Stimulated activated CD4-positive, alpha-beta T cell treated with anti-CD3 and anti-CD28 coated beads, Interleukin-15, amount 100 ng/mL, for 24 hours (primary cell): Measurements from ENCODE around the gene PPP2R5C.
A peak's percentile ranks its signal among the peaks of the same experiment; 100 is the strongest.

Experiments
- DNase-seq: peaks from one replicate; pipeline ENCODE4 v3.0.0-alpha.2; 2020

Gene PPP2R5C

DNA sequence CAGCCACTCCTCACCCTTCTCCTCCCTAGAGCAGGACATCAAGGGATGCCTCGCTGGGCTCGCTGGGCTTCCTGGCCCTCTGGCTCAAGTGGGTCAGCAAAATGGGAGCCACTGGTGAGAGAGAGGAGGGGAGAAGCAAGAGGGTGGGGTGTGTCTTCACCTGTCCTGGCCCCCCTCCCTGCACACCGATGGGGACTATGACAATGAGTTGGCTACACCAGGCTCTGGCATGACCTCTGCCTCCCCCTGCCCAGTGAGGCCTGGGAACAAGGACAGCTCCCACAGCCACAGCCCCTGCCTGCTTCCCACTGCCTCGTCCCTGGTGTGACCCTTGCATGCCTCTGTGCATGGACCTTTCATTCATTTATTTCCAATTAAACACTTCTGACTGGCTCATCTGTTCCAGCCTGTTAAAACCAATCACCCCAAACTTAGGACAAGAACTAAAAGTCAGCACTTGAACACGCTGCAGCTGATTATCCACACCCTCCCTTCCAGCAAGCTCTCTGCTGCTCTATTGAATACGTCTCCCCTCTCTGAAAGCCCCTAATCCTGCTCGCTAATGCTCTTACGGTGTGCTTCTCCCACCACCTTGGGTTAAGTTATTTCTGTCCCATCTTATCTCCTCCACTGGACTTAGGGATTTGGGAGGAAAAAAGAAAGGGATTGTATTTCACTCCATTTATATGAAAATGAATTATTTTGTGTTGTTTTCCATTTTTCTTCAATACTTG is 5.8 kb upstream of the PPP2R5C start:
- no peak for DNase-seq

DNA sequence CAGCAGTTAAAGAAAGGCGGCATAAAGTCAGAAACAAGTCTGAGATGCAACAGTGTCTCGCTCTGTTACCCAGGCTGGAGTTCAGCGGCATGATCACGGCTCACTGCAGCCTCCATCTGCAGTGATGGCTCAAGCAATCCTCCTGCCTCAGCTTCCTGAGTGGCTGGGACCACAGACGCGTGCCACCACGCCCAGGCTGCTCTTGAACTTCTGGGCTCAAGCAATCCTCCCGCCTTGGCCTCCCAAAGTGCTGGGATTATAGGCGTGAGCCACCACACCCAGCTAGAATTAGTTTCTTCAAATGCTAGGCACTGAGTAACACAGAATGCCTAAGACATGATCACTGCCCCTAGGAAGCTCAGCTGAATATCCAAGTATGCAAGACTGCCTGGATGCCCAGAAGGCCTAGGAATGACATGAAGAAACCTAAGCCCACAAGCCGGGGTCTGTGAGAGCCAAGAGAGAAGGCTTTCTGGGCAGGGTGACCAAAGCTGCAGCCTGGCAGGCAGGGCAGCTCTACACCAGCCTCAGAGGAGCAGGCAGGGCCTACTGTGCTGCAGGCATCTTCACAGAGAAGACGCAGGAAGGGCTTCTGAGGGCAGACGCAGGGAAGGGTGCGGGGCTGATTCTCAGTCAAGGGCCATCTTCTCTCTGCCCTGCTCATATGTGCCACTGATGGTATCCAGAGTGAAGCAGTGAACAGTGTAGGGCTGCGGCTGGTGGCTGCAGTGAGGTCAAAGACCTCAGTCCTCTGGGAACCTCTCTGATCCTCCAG is 4.3 kb upstream of the PPP2R5C start:
- no peak for DNase-seq

DNA sequence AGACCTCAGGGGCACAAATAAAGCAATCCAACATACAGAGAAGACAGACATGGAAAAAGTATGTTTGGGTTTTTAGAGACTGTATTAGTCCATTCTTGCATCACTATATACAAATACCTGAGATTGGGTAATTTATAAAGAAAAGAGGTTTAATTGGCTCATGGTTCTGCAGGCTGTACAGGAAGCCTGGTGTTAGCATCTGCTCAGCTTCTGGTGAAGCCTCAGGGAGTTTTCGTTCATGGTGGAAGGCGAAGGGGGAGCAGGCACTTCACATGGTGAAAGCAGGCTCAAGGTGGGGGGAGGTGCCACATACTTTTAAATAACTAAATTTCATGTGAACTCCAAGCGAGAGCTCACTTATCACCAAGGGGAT is 3.7 kb upstream of the PPP2R5C start:
- DNase-seq = no peak

DNA sequence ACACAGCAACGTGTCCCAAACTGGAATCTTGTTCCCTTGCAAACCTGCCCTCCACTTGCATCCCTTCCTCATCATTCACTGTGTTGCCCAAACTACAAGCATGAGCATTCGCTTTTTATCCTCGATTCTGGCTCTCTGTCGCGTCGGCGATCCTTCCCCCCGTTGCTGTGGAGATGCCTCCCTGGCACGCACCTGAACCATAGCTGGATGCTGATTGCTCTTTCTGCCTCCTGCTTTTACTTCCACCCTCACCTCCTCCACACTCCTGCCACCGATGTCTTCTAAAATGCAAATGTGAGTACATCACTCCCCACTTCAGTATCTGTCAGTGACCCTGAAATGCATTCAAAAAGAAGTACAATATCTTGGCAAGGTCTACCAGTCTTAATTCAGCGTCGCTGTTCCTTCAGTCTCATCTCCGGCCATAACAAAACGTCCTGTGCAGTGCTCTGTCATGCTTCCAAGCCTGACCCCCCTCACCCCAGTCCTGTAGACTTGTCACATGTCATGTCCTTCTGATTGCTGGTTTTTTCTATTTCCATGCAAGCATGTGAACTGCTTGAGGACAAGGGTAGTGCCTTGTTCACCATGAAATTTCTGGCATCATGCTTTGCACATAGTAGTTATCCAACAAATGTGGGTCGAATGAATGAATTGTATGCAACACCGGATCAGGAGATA is 2.5 kb upstream of the PPP2R5C start:
- DNase-seq = no peak

DNA sequence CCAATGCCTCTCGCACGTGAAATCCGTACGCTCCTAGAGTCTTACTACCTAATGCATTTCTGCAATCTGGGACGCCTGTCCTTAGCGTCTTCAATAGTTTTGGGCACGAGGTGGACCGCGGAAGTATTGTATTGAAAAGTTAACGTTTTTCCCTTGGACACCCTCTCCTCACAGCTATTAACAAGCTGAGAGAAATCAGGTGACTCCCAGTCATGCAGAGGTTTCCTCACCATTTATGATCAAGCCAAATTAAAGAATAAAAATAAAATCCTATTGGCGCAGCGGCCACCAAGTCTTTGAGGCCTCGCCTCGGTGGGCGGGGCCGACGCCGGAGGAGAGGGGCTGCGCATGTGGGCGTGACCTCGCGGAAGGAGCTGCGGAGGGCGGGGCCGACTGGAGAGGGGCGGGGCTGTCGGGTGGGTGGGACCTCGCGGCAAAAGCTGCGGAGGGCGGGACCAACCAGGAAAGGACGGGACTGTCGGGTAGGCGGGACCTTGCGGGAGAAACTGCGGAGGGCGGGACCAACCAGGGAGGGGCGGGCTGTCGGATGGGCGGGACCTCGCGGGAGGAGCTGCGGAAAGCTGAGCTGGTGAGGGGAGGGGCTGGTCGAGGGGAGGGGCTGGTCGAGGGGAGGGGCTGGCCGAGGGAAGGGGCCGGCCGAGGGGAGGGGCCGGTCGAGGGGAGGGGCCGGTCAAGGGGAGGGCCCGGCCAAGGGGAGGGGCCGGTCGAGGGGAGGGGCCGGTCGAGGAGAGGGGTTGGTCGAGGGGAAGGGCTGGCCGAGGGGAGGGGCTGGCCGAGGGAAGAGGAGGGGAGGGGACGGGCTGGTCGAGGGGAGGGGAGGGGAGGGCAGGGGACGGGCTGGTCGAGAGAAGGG is 1.1 kb upstream of the PPP2R5C start:
- DNase-seq = peak; percentile 96

DNA sequence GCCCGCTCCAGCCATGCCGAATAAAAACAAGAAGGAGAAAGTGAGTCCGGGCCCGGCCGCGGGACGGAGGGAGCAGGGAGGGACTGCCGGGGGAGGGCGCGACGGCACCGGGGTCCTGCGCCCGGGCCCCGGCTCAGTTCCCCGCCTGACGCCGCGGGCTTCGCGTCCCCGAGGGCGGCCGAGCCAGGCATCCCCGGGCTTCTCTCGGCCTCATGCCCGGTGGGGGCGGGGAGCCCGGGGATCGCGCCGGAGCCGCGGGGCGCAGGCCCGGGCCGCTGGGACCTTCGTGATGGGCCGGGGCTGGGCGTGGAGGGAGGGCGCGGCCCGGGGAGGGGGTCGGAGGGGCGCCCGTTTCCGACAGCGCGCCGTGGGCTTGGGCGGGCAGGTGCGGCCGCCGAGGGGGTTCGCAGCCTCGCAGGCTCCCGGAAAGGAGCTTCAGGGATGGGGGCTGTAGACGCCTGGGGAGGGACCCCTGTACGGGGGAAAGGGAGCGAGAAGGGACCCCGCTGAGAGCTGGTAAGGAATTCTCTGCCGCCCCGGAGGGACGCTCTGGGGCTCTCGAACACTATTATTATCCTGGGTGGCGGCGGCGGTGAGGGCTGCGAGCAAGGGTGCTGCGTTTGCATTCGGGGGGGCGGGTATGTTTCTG is 496 bp downstream of the PPP2R5C start:
- DNase-seq = peak; percentile 57

DNA sequence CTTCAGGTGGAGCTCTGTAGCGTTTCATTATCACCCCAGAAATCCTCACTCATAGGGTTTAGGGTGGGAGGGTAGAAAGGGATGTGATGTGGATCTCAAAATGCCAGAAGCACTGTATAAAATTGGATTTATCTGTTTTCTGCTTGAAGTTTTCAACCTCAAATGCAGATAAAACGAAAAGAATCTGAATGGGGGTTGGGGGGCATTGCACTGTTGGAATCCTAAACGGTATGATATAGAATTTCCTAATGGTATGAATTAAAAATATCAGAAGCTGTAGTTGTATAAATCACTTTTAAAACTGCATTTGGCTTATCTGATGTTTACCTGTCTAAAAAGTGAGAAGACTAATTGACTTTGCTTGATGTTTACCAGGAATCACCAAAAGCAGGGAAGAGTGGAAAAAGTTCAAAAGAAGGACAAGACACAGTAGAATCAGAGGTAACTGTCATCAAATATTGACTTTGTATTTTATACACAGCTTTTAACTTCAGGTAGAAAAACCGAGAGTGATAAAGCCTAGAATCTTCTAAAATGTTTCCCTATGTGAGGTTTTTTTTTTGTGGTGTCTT is 1.1 kb downstream of the PPP2R5C start:
- DNase-seq = no peak

DNA sequence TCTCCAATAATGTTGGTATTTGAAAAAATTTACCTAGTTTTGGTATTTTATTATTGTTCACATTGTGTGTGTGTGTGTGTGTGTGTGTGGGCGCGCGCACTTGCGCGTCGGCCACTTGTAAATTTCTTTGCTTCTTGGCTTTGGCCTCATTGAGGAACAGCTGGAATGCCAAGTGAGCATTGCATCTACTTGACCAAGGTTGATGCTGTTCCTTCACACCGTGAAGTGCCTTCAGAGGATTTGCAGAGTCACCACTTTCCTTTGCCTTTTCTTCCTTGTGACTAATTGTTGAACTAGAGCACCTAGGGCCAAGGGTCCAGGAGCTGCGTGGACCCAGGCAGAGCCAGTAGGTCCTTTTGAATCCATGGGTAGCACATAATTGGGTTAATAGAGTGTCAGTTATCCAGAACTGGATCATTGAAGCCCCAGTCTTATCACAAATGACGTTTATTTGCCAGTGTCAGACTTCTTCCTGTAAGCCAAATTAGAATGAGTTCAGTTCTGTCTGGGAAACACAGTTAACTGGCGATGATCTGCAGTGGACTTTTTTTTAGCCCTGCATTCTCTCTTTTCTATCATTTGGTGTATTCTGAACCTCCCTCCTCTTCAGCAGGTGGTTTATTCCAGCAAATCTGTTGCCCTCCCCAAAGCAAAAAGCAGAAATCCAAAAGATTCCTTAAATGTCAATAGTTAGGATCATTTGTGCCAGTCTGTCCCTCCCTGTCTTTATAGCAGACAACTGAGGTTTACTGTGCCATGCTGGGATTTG is 2.6 kb downstream of the PPP2R5C start:
- no peak for DNase-seq

DNA sequence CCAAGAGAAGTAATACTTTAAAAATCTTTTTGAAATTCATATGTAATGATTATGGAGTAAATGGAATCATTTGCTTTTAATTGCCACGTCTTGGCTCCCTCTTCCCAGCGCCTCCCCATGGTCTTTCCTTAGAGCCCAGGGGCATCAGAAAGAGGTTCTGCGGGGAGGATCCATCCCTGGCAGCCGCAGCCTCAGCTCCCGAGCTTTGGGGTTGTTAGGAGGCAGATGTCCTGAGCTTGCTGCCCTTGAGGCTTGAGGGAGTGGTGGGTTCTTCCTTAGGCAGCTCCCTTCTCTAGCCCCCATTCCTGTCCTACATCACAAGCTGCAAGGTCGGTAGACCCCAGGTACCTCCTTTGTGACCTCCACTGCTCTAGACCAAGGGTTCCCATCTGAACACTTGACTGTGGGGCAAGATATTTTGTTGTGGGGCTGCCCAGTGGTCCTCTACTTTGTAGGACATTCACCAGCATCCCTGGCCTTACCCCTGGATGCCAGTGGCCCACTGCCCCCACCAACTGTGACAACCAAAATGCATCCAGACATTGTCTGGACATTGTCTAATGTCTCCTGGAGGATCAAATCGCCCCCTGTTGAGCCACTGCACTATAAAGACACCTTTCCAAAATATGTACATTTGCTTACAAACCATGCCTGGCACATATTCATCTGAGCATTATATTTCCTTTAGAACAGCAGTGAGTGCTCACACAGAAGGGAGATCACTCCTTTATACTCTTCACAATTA is 6.3 kb downstream of the PPP2R5C start:
- no peak for DNase-seq

DNA sequence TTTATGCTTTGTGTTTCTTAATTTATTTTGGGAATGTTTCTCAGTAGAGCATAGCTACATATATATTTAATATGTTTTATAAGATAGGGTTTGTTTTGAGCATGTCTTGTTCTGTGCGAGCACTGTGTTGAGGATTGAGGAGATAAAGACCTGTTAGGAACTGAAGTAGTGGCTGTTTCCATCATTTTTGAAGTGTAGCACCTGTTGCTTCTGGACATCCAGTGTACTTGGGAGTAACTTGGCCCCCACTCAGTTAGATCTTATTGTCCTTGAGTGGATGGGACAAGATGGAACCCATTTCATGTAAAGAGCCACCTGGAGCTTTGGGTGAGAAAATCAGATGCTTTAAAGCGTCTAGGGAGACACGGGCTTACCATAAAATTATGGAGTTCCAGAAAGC is 8.7 kb downstream of the PPP2R5C start:
- no peak for DNase-seq

DNA sequence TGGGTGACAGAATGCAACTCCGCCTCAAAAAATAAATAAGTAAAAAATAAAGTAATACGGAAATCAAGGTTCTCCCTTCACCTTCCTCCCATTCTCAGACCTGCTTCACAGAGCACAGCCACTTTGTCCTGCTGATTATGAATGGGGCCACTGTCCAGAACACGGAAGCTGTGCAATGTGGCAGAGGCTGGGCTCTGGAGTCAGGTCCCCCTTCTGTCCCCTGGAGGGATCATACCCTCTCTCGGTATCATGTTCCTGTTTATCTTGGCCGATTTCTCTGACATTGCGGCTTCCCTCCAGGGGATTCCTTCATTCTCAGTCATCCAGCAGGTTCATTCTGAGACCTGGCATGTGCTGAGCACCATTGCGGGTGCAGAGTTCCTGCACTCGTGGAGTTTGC is 11.3 kb downstream of the PPP2R5C start:
- DNase-seq = no peak

DNA sequence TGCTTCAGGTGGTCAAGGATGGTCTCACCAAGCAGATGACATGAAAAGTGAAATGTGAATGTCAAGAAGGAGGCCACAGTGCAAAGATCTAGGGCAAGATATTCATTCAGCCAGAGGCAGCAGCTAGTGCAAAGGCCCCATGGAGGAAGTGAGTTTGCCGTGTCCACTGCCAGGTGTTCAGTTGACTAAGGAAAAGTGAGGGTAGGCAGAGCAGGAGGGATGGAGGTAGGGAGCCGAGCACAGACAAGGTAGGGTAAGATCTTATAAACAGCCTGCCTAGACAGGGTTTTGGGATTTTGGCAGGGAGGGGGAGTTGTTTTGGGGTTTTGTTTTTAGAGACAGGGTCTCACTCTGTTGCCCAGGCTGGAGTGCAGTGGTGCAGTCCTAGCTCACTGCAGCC is 11.9 kb downstream of the PPP2R5C start:
- no peak for DNase-seq

DNA sequence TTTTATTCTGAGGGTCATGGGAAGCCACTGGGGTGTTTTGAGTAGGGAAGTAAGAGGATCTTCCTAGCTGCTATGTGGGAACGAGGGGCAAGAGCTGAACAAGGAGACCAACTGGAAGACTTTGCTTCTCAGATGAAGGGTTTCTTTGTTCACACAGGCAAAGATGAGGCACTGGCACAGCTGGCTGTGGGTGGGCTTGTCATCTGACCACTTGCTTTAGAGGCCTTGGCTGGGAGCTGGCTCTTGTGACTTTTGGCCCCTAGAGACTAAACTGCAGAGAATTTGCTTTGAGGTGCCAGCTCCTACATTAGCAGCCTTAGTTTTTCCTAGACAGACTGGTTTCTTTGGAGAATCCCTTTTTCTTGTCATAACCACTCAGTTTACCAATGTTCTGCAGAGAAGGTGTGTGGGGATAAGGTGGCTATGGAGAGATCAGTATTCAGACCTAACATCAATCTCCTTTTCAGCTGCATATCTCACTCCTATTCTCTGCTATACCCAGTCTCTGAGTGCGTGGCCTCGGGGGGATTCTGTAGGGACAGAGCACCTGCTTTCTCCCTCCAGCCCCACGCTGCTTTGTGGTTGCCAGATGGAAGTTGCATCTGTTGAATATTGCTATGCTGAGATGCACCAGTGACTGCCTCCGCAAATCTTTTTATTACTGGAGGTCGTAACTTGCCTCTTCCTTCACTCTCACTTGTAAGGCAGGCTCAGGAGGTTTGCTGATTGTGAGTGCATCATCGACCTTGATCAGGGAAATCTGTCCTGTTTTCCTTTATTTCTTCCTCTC is 12.7 kb downstream of the PPP2R5C start:
- no peak for DNase-seq

DNA sequence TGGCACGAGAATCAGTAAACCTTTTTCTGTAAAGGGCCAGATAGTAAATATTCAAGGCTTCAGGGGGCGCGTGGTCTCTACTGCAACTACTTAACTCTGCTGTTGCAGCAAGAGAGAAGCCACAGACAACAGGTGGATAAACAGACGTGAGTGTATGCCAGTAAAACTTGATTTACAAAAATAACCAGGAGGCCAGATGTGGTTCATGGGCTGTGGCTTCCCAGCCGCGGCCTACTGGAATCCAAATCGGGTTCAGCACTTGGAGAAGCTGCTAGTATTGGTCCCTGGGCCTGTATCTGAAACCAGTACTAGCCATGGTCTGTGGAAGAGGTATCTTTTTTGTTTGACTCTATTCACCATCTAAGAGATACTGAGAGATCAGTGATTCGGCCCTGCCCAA is 13.3 kb downstream of the PPP2R5C start:
- no peak for DNase-seq

DNA sequence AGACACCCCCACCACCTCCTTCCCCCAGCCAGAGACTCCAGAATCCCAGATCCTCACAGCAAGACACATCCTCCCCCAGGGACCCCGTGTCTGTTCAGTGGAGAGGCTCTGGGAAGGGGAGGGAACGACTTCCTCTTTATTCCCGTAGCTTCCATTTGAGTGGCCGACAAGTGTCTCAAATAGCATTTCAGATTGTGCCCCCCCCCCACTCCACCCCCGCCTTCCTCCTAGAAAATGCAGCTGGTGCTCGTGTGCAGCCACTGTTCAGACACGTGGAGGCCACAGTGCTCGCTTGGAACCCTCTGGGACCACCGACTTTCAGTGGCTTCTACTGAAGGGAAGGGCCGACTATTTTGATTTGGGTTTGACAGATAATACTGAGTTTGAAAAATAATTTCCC is 14.3 kb downstream of the PPP2R5C start:
- no peak for DNase-seq

DNA sequence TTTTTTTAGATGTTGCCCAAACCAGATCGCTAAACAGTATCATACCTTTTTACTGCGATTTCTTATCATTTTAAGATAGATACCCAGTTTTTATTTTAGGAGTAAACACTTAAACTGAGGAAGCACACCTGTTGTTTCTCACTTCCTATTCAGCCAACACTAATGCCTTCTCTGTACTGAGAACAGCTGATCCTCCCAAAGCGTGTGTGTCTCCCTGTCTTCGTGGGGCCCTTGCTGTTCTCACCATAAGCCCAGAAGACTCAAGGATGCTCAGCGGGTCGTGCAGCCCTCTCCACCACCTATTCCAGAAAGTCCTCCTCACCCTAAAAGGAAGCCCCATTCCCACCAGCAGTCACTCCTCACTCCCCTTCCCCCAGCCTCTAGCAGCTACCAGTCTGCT is 14.8 kb downstream of the PPP2R5C start:
- DNase-seq = no peak

DNA sequence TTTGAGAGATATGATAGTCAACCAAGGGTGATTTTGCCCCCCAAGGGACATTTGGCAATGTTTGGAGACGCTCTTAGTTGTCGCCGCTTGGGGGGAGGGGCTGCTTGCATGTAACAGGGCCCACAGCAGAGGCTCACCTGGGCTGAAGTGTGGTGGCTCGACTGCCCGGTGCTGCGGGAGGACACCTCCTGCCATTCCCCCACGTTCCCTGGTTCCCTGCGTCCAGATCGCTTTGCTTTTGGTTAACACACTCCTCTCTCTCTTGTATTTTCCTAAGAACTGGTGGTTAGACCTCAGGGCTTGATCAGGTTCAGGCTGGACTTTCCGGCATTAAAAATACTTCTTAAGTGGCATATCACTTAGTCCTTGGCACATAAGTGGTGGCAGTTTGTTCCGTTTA is 18.9 kb downstream of the PPP2R5C start:
- no peak for DNase-seq

DNA sequence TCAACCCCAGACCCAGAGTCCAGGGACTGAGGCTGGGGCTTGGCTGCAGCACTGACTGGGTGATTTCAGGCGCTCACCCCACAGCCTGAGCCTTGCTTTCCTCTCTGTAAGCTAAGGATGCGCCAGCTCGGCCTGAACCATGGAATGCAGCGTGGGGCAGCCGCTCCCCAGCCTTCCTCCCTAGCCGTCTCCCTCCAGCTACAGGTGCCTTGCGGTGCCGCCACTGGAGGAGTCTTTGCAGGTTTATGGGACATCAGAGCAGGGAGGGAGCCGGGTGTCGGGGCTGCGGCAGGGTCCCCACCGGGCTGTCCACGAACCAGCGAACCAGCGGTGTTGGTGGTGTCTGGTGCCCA is 19.4 kb downstream of the PPP2R5C start:
- DNase-seq = no peak

DNA sequence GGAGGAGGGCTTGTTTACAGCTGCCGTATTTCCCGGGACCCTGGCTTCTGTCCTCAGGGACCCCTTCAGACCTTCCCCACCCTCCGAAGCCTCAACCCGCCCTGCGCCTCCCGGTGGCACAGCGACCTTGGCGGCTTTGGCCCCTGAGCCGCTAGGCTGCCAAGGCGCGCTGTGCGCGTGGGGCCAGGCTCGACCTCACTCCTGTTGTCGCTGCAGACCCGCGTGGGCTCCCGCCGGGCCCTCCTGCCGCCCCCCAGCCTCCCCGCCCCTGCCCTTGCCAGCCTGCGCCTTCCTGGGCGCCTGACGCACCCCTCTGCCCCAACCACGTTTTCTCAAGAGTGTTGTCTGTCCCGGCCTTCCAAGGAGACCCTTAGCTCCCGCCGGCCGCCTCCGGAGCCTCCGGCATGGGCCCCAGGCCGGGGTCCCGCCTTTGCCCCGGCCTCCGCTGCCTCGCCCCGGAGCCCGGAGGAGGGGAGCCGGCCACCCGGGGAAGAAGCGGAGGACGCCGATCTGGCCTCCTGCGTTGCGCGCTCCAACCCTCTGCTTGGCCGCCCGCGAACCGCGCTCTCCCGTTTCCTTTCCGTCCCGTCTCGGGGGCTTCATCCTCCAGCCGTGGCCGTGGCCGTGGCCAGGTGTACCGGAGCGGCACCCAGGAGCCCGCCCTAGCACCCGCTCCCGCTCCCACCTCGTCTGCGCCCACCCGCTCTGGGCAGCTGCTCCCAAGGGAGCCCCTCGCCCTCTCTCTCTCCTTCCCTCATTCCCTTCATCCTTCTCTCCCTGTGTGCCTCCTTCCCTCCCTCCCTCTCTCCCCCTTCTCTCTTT is 19.9 kb downstream of the PPP2R5C start:
- peak; percentile 60 for DNase-seq
